Measurements from ENCODE around the gene GSTM5.

DNA sequence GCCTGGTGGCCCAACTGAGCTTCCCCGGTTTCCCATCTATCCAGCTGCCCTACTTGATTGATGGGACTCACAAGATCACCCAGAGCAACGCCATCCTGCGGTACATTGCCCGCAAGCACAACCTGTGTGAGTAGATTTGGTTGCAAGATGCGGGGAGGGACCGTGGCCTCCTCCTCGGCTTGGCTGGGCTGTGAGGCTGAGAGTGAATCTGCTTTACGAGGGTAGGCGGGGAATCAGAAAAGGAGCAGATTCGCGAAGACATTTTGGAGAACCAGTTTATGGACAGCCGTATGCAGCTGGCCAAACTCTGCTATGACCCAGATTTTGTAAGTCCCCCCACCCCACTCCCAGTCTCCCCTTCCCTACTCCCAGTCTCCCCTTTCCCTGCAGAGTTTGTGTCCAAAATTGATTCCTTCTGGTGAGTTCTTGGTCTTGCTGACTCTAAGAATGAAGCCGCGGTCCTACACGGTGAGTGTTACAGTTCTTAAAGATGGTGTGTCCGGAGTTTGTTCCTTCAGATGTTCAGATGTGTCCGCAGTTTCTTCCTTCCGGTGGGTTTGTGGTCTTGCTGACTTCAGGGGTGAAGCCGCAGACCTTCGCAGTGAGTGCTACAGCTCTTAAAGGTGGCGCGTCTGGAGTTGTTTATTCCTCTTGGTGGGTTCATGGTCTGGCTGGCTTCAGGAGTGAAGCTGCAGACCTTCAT is 42.7 kb upstream of the GSTM5 start:
- TF ChIP-seq CTCF (IDR thresholded peaks at IDR 0.05): no peak
- no peak for TF ChIP-seq POLR2A (IDR thresholded peaks at IDR 0.05)

Measured in adrenal gland (tissue), 5 donors.